SK-N-SH (cell line): ENCODE data around the gene SLC25A21. TPM values are rescaled to one million over a fixed set of nuclear protein-coding genes. Genes with fewer than 3 reads are reported as not detected.

Source experiments
- CTCF ChIA-PET: fragments of 300-600, 350-600 bp; formaldehyde crosslinking; extraction: SDS; loops from one replicate; lab custom pipeline; 2021; lab: Yijun Ruan, JAX
- POLR2A ChIA-PET: fragments of 350-600 bp; sonication (Branson Sonifier 250); formaldehyde crosslinking; extraction: SDS; loops from one replicate; lab custom pipeline; 2020; ENCODE audit warnings: antibody characterized with exemption, inconsistent platforms; lab: Yijun Ruan, JAX
- DNase-seq: peaks from one replicate; pipeline ENCODE4 v3.0.0; 2012
- H2AFZ ChIP-seq: fragments of 200-600 bp; sonication (generic); 2 replicates; pipeline ENCODE4 v1.8.1; 2016; ENCODE audit warnings: antibody characterized with exemption, mild to moderate bottlenecking, low read depth
- H3F3A ChIP-seq: fragments of 200-600 bp; sonication (generic); replicated peaks from 2 replicates; pipeline ENCODE3; 2016; ENCODE audit warnings: antibody characterized with exemption, mild to moderate bottlenecking; ENCODE audit not compliant: insufficient read depth
- H3K27ac ChIP-seq, 2 experiments: fragments of 200-500 bp in 1 of 2; fragments of 200-600 bp in 1 of 2; sonication (Bioruptor generic) in 1 of 2; sonication (generic), shearing (Covaris generic) in 1 of 2; 2 replicates each; pipeline versions ENCODE4 v1.5.1 to v1.6.1; 2014 to 2016; ENCODE audit warnings: low read depth in 2 of 2, inconsistent platforms in 1 of 2, low read length in 1 of 2, mild to moderate bottlenecking in 1 of 2, mixed read lengths in 1 of 2
- H3K27me3 ChIP-seq: fragments of 200-600 bp; sonication (generic), shearing (Covaris generic); 2 replicates; pipeline ENCODE4 v1.6.1; 2016; ENCODE audit warnings: mixed run types; ENCODE audit not compliant: insufficient read depth
- H3K36me3 ChIP-seq, 2 experiments: fragments of 200-500 bp in 1 of 2; fragments of 200-600 bp in 1 of 2; sonication (Bioruptor generic) in 1 of 2; sonication (generic) in 1 of 2; replicated peaks in 1 of 2; 2 replicates each; pipeline versions ENCODE3 to v1.5.1; 2014 to 2016; ENCODE audit warnings: low read length in 1 of 2, mild to moderate bottlenecking in 1 of 2; ENCODE audit not compliant: insufficient read depth in 2 of 2, control insufficient read depth in 1 of 2
- H3K4me1 ChIP-seq, 2 experiments: fragments of 200-500 bp in 1 of 2; fragments of 200-600 bp in 1 of 2; sonication (Bioruptor generic) in 1 of 2; sonication (generic), shearing (Covaris generic) in 1 of 2; 2 replicates each; pipeline versions ENCODE4 v1.5.1 to v1.6.1; 2014 to 2016; ENCODE audit warnings: low read depth in 1 of 2, low read length in 1 of 2, mixed run types in 1 of 2; ENCODE audit not compliant: insufficient read depth in 2 of 2, control insufficient read depth in 1 of 2
- H3K4me2 ChIP-seq: fragments of 200-600 bp; sonication (generic), shearing (Covaris generic); 2 replicates; pipeline ENCODE4 v1.6.1; 2017; ENCODE audit warnings: mixed run types
- H3K4me3 ChIP-seq, 2 experiments: fragments of 200-500 bp in 1 of 2; fragments of 200-600 bp in 1 of 2; sonication (Bioruptor generic) in 1 of 2; sonication (generic), shearing (Covaris generic) in 1 of 2; 2 replicates each; pipeline versions ENCODE4 v1.5.1 to v1.8.1; 2014 to 2016; ENCODE audit warnings: low read depth in 2 of 2, inconsistent platforms in 1 of 2, low read length in 1 of 2, mild to moderate bottlenecking in 1 of 2, mixed read lengths in 1 of 2, moderate library complexity in 1 of 2
- H3K79me2 ChIP-seq: fragments of 200-600 bp; sonication (generic); 2 replicates; pipeline ENCODE4 v1.8.1; 2017; ENCODE audit warnings: mild to moderate bottlenecking; ENCODE audit not compliant: insufficient read depth
- H3K9ac ChIP-seq: fragments of 200-600 bp; sonication (generic); 2 replicates; pipeline ENCODE4 v1.6.1; 2017; ENCODE audit warnings: mixed run types
- H3K9me2 ChIP-seq: fragments of 200-600 bp; sonication (generic); 2 replicates; pipeline ENCODE4 v1.6.1; 2017; ENCODE audit warnings: mixed run types
- H3K9me3 ChIP-seq: fragments of 200-600 bp; sonication (generic); 2 replicates; pipeline ENCODE4 v1.6.1; 2017; ENCODE audit warnings: mixed run types, mild to moderate bottlenecking, moderate library complexity
- H4K20me1 ChIP-seq: fragments of 200-600 bp; sonication (generic); 2 replicates; pipeline ENCODE4 v1.6.1; 2017; ENCODE audit warnings: mild to moderate bottlenecking, mixed run types; ENCODE audit not compliant: insufficient read depth
- CTCF ChIP-seq: fragments of 200-600 bp; sonication (generic); IDR thresholded peaks from 2 replicates; pipeline ENCODE4 v1.6.1; 2017; ENCODE audit warnings: antibody characterized with exemption, mild to moderate bottlenecking, moderate library complexity
- FOSL2 ChIP-seq: IDR thresholded peaks from 2 replicates; pipeline ENCODE4 v1.4.0; 2012; ENCODE audit warnings: low read depth, mild to moderate bottlenecking, moderate library complexity, borderline replicate concordance
- FOXJ3 ChIP-seq: sonication (generic); formaldehyde crosslinking; IDR thresholded peaks from 2 replicates; pipeline ENCODE4 v1.5.1; 2020; ENCODE audit warnings: mild to moderate bottlenecking, missing genetic modification reagents
- FOXM1 ChIP-seq: IDR thresholded peaks from 2 replicates; pipeline ENCODE4 v1.4.0; 2012; ENCODE audit warnings: low read depth, mild to moderate bottlenecking
- GABPA ChIP-seq: IDR thresholded peaks from 2 replicates; pipeline ENCODE4 v1.4.0; 2012; ENCODE audit warnings: low read depth, mild to moderate bottlenecking
- JUND ChIP-seq: IDR thresholded peaks from 2 replicates; pipeline ENCODE4 v1.4.0; 2012
- MAX ChIP-seq: IDR thresholded peaks from 2 replicates; pipeline ENCODE4 v1.4.0; 2012; ENCODE audit warnings: low read depth
- MEF2A ChIP-seq: IDR thresholded peaks from 2 replicates; pipeline ENCODE4 v1.4.0; 2012; ENCODE audit warnings: low read depth, borderline replicate concordance
- NRF1 ChIP-seq: IDR thresholded peaks from 2 replicates; pipeline ENCODE4 v1.6.1; 2012; ENCODE audit warnings: low read depth, mild to moderate bottlenecking, low read length
- PBX3 ChIP-seq: IDR thresholded peaks from 2 replicates; pipeline ENCODE4; 2012
- POLR2AphosphoS5 ChIP-seq: IDR thresholded peaks from 2 replicates; pipeline ENCODE4 v1.6.1; 2012; ENCODE audit warnings: low read depth, low read length
- RXRA ChIP-seq: IDR thresholded peaks from 2 replicates; pipeline ENCODE4 v1.4.0; 2012; ENCODE audit warnings: low read depth, mild to moderate bottlenecking, borderline replicate concordance
- SIN3A ChIP-seq: IDR thresholded peaks from 2 replicates; pipeline ENCODE4 v1.6.1; 2012; ENCODE audit warnings: low read depth, mild to moderate bottlenecking, low read length, moderate library complexity, borderline replicate concordance
- SMC3 ChIP-seq: IDR thresholded peaks from 2 replicates; pipeline ENCODE4 v1.6.1; 2012; ENCODE audit warnings: low read depth, low read length, improper control_type of control experiment
- TCF12 ChIP-seq: IDR thresholded peaks from 2 replicates; pipeline ENCODE4 v1.4.0; 2012
- TEAD4 ChIP-seq: IDR thresholded peaks from 2 replicates; pipeline ENCODE4 v1.4.0; 2012; ENCODE audit warnings: mild to moderate bottlenecking, borderline replicate concordance; ENCODE audit not compliant: insufficient read depth
- USF1 ChIP-seq: IDR thresholded peaks from 2 replicates; pipeline ENCODE4 v1.4.0; 2012; ENCODE audit warnings: low read depth, borderline replicate concordance
- YY1 ChIP-seq: IDR thresholded peaks from 2 replicates; pipeline ENCODE4 v1.4.0; 2012; ENCODE audit warnings: low read depth, mild to moderate bottlenecking
- ZBTB33 ChIP-seq: IDR thresholded peaks from 2 replicates; pipeline ENCODE4 v1.4.0; 2012; ENCODE audit warnings: low read depth, borderline replicate concordance
- WGBS: methylation state at CpG from one replicate; pipeline ENCODE4 v1.1.6; 2017; ENCODE audit warnings: low lambda C conversion rate; 5-methylcytosine and 5-hydroxymethylcytosine counted together
- polyA plus RNA-seq, 3 experiments: library from polyadenylated mRNA; depleted of rRNA; stranded (reverse); fragments of >200 nt; gene quantifications; 2 replicates each; pipeline ENCODE4 v1.2.3, GENCODE V29; 2012

The SLC25A21 gene
- polyA plus RNA-seq, 1 of the 3 experiments (the other 2 are of a cell fraction) = not detected

GRCh38 chr14:36701132-36701531 is 471.3 kb downstream of the SLC25A21 start:
- no peaks in the 10 kb centered on the region for H3K79me2 ChIP-seq
- WGBS = 18% methylated on average over 1 of the region's 1 CpG
- no peak overlapping the region for H3K4me2 ChIP-seq
- no peaks in the 10 kb centered on the region for H4K20me1 ChIP-seq
- no peak for DNase-seq
- no peak overlapping the region for H3K4me3 ChIP-seq
- TF ChIP-seq USF1 (no peak), JUND (no peak), MAX (no peak), FOXM1 (no peak), RXRA (no peak), SMC3 (no peak), FOXJ3 (CRISPR knock-in tag) (no peak), SIN3A (no peak), YY1 (no peak), TCF12 (no peak), GABPA (no peak), ZBTB33 (no peak), FOSL2 (no peak), POLR2AphosphoS5 (no peak), CTCF (no peak), TEAD4 (no peak), MEF2A (no peak), PBX3 (no peak), NRF1 (no peak)
- H3K9me2 ChIP-seq = no peaks in the 10 kb centered on the region
- H3K9ac ChIP-seq = no peak overlapping the region
- H3K4me1 ChIP-seq = no peaks in the 10 kb centered on the region
- H3K9me3 ChIP-seq = no peaks in the 10 kb centered on the region
- ChIA-PET POLR2A (no interaction called here), CTCF (no interaction called here)
- H3F3A ChIP-seq = no peaks in the 10 kb centered on the region
- no peaks in the 10 kb centered on the region for H3K27me3 ChIP-seq
- H3K36me3 ChIP-seq = no peaks in the 10 kb centered on the region
- H2AFZ ChIP-seq = no peak overlapping the region
- no peak overlapping the region for H3K27ac ChIP-seq
